HG03045 (cell line): ENCODE measurements around the gene ASAP3.
"Not testable (repeated sequence)": the region's sequence is repeated elsewhere in the genome, so short reads cannot be mapped to it uniquely, and the experiment has no call there.

Source experiments
- ATAC-seq: cut with Tn5 transposase; IDR thresholded peaks from one replicate; pipeline ENCODE4 v1.9.1; 2021; ENCODE audit warnings: mild to moderate bottlenecking, moderate library complexity; ENCODE audit not compliant: unreplicated experiment

Gene ASAP3

DNA sequence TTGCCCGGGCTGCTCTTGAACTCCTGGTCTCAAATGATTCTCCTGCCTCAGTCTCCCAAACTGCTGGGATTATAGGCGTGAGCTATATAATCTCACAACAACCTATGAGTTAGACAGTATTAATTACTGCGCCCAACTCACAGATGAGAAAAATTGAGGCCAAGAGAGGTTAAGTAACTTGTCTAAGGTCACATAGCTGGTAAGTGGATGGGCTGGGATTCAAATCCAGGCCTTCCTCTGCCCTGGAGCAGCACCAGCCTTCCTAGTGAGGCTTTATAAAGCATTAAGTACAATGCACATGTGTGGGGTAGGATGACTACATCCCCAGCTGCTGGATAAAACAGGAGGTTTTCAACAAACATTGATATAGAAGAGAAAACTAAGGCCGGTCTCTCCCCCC, 31.9 kb upstream of the ASAP3 start:
- ATAC-seq, result no peak

DNA sequence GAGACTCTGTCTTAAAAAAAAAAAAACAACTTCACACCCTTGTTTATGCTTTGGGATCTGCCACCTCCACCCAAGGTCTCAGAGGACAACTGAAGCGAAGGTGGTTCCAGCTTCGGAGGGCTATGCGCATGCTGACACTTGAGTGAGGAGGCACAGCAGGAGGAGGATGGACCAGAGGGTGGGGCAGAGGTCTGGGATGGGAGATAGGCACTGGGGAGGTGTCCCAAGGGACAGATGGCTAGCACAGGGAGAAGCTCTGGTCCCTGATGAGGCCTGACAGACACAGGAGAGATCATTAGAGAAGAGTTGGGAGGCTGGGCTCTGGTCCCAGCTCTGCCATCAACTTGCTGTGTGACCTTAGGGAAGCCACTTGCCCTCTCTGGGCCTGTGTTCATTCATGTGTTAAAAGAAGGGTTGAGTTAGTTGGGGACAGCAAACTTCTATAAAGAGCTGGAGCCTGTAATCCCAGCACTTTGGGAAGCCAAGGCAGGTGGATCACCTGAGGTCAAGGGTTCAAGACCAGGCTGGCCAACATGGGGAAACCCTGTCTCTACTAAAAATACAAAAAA, 30.2 kb upstream of the ASAP3 start:
- no peak for ATAC-seq

DNA sequence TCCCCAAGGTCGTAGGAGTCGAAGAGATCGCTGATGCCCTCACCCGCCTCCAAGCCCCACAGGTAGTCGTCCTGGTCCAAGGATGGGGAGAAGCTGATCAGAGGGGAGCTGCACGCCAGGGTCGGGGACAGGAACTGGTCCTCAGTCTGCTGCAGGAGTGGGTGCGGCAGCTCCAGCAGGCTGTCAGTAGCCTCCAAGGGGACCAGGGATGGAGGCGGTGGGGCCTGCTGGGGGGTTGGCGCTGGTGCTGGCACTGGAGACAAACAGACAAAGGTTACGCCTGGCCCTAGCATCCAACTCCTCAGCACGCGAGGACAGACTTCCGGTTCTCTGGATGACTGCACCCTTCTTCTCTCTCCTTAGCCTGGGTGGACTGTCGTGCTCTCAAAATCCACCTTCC, 25.9 kb upstream of the ASAP3 start:
- ATAC-seq, result no peak

DNA sequence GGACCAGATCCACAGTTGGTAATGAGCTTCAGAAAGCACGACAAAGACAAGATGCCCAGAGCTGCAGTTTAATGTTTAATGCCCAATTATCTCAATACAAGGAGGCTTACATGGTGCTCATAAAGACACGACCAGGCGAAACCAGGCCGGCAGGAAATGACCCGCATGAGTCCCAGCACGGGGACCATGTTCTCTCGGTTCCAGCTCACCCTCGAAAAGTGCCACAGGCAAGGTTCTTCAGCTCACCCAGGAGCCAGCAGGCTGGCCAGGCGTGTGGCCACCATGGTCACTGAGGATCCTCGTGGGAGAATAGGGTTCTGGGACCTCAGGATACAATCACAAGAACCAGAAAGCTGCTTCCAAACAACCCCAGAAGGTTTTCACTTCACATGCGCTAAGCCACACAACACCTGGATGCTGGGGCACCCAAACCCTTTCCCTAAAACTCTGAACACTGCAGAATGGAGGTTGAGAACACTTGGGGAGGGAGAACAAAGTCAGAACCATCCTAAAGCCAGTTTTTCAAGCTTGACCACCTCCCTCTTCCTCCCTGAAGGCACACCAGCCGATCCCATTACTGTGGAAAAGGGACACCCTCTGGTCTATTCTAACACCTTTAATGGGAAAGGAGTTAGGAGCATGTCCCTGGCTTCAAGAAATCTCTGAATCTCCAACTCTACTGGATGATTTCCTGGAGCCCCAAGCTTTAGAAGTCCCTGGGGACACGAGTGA, 22.6 kb upstream of the ASAP3 start:
- ATAC-seq, result no peak

DNA sequence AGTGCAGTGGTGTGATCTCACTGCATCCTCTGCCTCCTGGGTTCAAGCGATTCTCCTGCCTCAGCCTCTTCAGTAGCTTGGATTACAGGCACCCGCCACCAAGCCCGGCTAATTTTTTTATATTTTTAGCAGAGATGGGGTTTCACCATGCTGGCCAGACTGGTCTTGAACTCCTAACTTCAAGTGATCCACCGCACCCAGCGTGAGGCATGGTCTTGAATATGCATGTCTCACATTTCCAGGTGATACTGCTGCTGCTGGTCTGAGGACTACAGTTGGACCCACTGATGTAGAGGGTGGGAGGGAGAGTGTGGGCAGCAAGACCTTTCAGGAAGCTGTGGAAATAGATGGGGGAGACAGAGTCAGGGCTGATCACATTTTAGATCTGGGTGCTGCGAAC, 21.9 kb upstream of the ASAP3 start:
- ATAC-seq, result no peak

DNA sequence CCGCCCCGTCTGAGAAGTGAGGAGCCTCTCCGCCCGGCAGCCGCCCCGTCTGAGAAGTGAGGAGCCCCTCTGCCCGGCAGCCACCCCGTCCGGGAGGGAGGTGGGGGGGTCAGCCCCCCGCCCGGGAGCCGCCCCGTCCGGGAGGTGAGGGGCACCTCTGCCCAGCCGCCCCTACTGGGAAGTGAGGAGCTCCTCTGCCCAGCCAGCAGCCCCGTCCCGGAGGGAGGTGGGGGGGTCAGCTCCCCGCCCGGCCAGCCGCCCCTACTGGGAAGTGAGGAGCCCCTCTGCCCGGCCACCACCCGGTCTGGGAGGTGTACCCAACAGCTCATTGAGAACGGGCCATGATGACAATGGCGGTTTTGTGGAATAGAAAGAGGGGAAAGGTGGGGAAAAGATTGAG, 20.2 kb upstream of the ASAP3 start:
- not testable (repeated sequence) for ATAC-seq

DNA sequence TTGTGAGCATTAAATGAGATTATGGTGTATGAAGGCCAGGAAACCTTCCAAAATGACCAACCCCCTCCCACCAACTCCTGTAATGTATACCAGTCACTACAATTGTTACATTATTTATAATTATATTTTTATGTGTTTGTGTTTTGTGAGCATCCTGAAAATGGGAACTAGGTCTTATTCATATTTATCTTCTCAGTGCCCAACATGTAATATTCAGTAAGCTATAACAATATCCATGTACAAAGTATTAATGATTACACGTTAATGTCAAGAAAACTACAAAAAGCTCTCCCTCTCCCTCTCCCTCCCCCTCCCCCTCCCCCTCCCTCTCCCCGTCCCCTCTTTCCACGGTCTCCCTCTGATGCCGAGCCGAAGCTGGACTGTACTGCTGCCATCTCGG, 19.0 kb upstream of the ASAP3 start:
- no peak for ATAC-seq

DNA sequence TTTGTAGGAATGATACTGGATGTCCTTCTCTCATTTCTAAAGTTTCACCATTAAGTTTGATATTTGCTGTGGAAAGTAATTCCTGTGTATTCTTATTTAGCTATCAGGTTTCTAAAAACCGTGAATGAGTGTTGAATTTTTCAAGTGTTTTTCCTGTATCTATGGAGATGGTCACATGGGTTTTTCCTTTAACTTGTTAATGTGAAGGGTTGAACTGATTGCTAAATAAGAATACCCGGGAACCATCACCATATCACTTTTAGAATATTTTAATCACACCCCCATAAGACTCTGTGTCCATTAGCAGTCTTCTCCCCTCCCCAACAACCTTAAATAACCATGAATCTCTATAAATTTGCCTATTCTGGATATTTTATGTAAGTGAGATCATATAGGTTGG, 16.5 kb upstream of the ASAP3 start:
- no peak for ATAC-seq

DNA sequence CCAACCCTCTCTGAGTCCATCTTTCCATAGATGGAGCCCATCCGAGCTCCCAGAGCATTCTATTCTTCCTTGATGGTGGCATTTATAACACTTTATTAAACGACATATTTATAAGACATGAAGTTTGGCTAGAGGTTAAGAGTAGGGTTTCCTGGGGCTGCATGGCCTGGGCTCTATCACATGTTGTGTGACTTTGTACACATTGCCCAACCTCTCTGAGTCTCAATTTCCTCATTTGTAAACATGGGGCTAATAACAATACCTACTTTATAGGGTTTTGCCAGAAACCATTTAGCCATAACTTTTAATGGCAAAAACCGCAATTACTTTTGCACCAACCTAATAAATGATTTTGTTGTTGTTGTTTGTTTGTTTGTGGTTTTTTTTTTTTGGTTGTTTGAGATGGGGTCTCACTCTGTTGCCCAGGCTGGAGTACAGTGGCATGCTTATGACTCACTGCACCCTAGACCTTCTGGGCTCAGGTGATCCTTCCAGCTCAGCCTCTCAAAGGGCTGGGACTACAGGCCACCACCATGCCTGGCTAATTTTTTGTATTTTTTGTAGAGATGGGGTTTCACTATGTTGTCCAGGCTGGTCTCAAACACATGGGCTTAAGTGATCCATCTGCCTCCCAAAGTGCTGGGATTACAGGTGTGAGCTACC, 13.9 kb upstream of the ASAP3 start:
- no peak for ATAC-seq

DNA sequence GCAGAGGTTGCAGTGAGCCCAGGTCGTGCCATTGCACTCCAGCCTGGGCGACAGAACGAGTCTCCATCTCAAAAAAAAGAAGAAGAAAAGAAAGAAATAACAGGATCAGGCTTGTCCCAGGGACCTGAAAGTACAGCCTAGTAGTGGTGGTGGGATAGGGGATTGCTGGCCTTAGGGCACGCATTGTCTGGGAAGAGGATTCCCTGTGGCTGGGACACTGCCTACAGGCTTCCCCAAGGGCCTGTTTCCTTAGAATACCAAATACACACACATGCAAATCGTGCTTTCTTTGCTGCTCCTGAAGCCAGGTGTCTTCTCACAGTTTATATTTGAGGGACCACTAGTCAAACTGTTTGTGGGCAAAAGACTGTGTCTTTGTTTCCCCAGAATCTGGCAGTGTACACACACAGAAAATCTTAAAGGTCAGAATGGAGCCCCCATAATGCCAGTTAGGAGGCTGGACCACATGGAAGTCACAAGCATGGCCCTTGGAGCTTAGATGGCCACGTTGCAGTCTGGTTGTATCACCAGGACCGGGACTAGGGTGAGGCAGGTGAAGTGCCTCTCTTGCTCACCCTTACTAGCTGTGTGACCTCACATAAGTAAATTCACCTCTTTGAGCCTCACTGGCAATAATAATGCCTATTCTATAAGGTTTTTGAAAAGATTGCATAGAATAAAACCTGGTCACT, 12.7 kb upstream of the ASAP3 start:
- no peak for ATAC-seq

DNA sequence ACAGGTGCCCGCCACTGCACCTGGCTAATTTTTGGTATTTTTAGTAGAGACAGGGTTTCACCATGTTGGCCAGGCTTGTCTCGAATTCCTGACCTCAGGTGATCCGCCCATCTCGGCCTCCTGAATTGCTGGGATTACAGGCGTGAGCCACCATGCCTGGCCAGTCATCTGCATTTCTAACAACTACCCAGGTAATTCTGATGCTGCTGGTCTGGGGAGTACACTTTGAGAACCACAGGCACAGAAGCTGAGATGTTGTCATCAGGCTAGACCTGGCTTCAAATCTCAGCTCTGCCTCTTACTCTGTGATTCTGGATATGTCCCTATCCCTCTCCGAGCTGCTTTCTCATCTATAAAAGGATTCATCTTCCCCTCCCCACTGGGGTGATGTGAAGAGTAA, 10.9 kb upstream of the ASAP3 start:
- ATAC-seq, result not testable (repeated sequence)

DNA sequence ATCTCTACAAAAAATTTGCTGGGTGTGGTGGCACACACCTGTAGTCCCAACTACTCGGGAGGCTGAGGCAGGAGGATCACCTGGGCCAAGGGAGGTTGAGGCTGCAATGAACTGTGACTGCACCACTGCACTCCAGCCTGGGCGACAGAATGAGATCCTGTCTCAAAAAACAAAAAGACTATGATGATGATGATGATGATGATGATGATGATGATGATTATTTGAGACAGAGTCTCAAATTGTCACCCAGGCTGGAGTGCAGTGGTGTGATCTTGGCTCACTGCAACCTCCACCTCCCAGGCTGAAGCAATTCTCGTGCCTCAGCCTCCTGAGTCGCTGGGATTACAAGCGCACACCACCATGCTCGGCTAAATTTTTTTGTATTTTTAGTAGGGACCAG, 8.8 kb upstream of the ASAP3 start:
- not testable (repeated sequence) for ATAC-seq

DNA sequence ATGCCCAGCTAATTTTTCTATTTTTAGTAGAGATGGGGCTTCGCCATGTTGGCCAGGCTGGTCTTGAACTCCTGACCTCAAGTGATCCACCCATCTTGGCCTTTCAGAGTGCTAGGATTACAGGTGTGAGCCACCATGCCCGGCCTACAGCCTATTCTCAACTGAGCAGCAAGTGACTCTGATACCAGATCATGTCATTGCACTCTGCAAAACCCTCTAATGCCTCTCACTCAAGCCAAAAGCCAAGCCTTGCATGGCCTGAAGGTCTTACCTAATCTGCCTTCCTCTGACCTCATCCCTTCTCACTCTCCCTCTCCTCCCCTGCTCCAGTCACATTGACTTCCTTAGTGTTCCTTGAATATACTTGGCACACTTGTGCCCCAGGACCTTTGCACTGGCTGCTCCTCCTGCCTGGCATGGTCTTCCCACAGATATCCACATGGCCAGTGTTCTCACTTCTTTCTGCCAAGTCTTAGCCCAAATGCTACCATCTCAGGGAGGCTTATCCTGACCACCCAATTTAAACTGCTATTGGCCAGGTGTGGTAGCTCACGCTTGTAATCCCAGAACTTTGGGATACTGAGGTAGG, 8.2 kb upstream of the ASAP3 start:
- no peak for ATAC-seq

DNA sequence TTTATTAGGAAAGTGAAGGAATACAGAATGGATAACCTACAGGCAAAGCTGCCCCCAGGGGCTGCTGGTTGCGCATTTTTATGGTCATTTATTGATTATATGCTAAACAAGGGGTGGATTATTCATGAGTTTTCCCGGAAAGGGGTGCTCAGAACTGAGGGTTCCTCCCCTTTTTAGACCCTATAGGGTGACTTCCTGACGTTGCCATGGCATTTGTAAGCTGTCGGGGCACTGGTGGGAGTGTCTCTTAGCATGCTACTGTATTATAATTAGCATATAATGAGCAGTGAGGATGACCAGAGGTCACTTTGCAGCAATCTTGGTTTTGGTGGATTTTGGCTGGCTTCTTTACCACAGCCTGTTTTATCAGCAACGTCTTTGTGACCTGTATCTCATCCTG, 5.9 kb upstream of the ASAP3 start:
- no peak for ATAC-seq

DNA sequence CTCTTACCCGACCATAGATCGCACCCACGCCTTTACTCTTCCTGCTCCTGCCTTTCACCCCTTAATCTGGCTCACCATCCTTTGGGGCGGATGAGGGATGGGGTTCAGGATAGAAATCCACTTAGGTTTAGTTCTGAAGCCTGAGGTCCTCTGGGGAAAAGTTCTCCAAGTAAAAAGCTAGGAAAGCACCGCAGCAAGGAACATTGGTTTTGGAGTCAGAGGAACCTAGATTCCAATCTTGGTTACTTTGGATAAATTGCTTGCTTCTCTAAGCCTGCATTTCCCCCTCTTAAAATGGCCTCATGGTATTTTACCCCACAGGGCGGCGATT, 988 bp upstream of the ASAP3 start:
- ATAC-seq, result no peak

DNA sequence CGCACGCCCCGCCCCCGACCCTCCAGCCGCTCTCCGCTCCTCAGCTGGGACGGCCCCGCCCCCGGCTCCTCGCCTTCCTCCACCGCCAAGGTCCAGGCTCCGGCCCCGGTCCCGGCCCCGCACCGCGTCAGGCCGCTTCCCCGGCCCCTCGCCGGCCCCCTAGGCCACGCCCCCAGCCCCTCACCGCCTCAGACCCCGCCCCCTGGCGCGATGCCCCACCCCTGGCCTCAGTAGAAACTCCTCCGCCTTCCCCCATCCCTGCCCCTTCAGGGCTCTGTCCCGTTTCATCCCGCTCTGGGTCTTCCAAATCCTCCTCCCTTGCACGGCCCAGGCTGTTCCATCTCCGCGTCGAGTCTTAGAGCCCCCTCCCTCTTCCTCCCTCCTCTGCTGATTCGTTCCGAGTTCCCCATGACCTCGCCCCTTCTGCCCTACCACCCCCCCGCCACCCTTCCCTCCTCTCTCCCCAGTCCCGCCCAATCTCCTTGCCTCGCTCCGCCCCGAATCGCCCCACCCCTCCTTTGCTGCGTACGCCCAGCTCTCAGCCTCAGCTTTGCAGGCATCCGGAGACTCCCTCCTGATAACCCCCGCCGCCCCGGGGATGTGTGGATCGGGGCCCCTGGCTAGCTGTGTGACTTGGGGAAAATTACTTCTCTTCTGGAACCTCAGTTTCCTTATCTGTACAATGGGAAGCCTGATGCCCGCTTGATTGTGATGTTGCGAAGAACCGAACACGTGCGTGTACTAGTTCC, 448 bp upstream of the ASAP3 start:
- ATAC-seq, result peak; percentile 60

DNA sequence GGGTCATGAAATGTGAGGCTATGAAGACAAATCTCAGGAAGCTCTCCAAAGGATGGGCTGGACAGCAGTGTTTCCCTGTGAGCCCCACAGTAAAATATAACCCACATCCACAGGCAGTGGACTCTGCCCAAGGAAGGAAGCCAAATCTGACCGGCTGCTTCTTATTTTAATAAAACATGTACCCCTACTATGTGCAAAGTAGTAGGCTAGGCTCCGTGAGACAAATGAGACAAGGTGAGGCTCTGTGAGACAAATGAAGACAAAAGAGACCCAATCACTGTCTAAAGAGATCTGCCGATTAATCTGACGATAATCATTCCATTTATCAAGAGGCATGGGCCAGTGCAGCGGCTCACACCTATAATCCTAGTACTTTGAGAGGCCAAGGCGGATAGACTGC, 2.1 kb downstream of the ASAP3 start:
- ATAC-seq, result no peak

DNA sequence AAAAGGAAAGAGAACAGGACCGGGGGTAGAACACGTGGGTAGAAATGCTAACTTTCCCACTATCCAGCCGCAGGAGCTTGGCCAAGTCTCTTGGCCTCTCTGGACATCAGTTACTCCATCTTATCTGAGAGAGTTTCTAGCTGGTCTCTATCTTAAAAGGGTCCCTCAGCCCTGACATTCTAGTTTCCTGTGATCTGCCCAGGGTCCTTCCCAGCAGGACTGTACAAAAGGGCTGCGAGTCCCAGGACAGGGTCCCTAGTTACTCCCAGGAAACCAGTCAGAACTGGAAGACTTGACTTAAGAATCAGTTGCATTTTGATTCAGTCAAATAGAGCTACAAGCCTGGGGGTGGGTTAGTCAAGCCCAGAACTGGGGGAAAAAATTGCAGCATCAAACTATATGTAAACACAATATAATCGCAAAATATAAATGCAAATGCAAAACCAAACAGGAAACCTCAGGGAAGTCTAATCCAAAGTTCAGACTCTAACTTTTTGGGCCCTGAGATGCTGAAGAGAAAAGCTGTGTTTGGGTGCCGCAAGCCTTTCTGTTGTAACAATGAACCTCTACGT, 2.9 kb downstream of the ASAP3 start:
- no peak for ATAC-seq

DNA sequence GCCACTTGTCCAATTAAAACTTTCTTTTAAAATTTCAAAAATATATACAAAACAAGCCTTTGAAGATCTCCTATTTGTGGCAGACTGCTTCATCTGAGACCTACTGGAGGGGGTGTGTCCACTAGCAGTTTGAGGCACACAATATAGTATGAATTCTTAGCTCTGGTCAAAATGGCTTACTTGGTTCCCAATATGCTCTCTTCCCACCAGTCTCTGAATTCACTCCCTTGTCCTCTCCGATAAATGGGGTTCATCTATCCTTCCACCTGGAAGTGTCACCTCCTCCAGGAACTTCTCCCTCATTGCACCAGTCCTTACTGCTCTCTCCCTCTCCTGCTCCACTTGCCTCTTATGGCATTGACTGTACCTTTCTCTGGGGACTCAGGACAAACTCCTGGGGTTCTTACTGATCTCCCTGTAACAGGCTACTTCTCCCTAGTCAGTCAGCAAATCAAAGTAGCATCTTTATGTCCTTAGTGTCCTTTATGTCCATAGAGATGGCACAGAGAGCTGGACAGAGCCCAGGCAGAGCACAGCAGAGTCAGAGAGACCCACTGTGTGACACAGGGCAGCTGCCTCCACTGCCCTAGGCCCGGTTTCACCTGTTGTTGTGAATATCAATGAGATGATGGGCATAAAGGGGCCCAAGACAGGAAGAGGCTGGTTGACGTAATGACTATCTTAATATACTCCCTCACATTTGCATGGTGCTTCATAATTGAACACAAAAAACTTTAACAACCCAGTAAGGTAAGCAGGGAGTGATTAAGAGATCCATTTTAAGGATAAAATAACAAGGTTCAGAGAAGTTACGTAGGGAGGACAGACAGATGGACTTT, 3.6 kb downstream of the ASAP3 start:
- ATAC-seq, result no peak

DNA sequence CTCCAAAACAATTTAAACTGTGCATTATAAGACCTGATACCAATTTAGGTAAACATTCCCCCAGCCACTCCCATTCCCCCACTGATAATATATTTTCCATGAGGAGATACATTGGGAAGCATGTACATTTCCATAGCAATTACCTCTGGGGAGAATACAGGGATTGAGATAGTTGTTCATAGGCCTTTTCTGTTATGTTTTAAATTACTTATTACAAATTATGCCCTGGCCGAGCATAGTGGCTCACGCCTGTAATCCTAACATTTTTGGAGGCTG, 4.4 kb downstream of the ASAP3 start:
- no peak for ATAC-seq
